Stimulated activated CD4-positive, alpha-beta T cell treated with anti-CD3 and anti-CD28 coated beads, Interleukin-2, amount 100 ng/mL, for 4 hours (primary cell): Measurements from ENCODE around the gene NAT9.

Experiments used
- DNase-seq: peaks from one replicate; pipeline ENCODE4 v3.0.0-alpha.2; 2020; ENCODE audit warnings: low read depth

NAT9 gene

GRCh38 chr17:74728702-74729075, 47.5 kb downstream of the NAT9 start:
- no peak for DNase-seq

DNA sequence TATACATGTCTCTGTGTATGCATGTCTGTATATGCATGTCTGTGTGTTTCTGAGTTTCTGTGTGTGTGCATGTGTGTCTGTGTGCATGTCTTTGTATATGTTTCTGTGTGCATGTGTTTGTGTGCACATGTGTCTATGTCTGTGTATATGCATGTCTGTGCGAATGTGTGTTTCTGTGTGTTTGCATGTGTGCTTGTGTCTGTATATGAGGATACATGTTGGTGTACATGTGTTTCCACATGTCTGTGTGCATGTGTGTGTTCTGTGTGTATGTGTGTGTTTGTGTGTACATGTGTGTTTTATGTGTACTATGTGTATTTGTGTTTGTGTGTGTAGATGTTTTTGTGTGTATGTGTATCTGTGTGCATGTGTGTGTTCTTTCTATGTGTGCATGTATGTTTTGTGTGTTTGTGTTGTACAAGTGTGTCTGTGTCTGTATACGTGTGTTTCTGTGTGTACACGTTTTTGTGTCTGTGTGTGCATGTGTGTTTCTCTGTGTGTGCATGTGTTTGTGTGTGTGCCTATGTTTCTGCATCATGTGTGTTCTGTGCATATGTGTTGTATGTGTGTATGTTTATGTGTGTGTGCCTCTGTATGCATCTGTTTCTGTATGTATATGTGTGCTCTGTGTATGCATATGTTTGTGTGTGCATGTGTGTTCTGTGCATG, 48.0 kb downstream of the NAT9 start:
- DNase-seq = no peak

DNA sequence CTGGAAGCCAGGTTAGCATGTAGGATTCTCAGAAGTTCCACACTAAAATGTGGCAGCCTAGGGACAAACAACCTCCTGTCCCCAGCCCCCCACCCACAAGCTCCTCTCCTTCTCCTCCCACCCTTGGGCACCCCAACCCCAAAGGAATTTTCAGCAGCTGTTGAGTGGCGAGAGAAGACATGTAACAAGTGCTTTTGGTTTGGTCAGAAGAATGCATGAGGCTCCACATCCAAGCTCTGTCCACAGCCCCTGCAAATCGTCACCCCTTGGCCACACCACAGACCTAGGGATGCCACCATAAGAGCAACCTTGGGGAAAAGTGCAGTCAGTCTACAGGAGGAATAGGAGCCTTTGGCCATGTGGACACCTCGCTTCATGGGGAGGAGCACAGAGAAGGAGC, 51.0 kb downstream of the NAT9 start:
- no peak for DNase-seq

DNA sequence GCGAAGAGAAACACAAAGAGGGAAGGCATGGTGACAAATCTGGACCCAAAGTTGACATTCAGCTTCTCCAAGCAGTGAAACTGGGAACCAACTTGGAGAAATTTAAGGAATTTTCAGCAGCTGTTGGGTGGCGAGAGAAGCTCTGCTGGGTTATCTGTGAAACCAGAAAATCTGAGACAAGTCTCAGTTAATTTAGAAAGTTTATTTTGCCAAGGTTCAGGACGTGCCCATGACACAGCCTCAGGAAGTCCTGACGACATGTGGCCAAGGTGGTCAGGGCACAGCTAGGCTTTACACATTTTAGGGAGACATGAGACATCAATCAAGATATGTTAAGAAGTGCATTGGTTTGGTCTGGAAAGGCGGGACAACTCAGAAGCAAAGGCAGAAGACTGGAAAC, 52.3 kb downstream of the NAT9 start:
- no peak for DNase-seq

DNA sequence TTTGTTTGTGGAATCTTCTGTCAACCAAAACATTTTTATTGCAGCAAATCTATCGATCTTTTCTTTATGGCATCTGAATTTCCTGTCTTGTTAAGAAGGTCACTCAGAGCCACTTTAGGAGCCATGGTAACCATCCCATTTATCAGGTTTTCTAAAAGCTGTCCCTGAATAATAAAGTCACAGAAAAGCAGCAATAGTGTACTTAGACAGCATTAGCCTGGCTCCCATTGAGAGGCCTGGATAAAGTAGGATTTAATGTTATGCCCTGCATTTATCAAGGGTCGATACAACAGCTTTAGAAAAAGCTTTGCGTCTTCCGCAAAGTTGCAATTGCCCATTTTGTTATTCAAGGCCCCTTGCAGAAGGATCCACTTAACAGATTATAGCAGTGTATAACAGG, 53.4 kb downstream of the NAT9 start:
- no peak for DNase-seq
